Mucosa of stomach (tissue), 1 donor: ENCODE data around the gene ZNF777.
"Not testable (repeated sequence)": the region's sequence is repeated elsewhere in the genome, so short reads cannot be mapped to it uniquely, and the experiment has no call there.

Experiments used
- H3K27me3 ChIP-seq: one replicate; pipeline ENCODE4 v1.7.0; 2013; ENCODE audit warnings: mild to moderate bottlenecking, low read length; ENCODE audit not compliant: control insufficient read depth, insufficient read depth
- H3K36me3 ChIP-seq: one replicate; pipeline ENCODE4 v1.7.0; 2013; ENCODE audit warnings: low read length; ENCODE audit not compliant: control insufficient read depth, insufficient read depth
- H3K4me1 ChIP-seq: one replicate; pipeline ENCODE4 v1.7.0; 2013; ENCODE audit warnings: mild to moderate bottlenecking, low read length; ENCODE audit not compliant: control insufficient read depth, insufficient read depth
- H3K4me3 ChIP-seq: one replicate; pipeline ENCODE4 v1.7.0; 2013; ENCODE audit warnings: low read length
- H3K9ac ChIP-seq: one replicate; pipeline ENCODE4 v1.7.0; 2013; ENCODE audit warnings: mild to moderate bottlenecking, low read length, moderate library complexity
- H3K9me3 ChIP-seq: one replicate; pipeline ENCODE4 v1.7.0; 2013; ENCODE audit warnings: mild to moderate bottlenecking, low read length, moderate library complexity; ENCODE audit not compliant: control insufficient read depth
- donor health status: Pancreatic carcinoma.

The ZNF777 gene

DNA sequence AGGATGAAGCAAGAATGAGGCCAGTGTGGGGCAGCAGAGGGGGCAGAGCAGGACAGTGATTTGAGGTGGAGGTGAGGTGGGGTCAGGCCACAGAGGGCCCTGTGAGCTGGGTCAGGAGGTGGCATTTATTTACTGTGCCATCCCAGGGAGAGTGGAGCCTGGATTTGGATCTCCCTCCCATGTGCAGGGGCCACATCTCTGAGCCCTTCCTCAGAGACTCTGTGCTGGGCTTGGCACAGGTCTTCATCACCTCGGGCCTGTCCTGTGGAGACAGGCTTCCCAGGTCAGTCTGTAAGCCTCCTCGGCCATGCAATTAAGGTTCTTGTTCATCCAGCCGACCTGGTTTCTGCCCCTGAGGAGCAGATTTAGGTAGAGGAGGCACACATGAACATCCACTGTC lies 40.9 kb downstream of the ZNF777 start:
- peaks cover 5% of the 10 kb centered on the region for H3K27me3 ChIP-seq
- H3K4me1 ChIP-seq = peaks cover 5% of the 10 kb centered on the region
- H3K4me3 ChIP-seq = no peak overlapping the region
- no peaks in the 10 kb centered on the region for H3K9me3 ChIP-seq
- H3K36me3 ChIP-seq = no peaks in the 10 kb centered on the region
- no peak overlapping the region for H3K9ac ChIP-seq

DNA sequence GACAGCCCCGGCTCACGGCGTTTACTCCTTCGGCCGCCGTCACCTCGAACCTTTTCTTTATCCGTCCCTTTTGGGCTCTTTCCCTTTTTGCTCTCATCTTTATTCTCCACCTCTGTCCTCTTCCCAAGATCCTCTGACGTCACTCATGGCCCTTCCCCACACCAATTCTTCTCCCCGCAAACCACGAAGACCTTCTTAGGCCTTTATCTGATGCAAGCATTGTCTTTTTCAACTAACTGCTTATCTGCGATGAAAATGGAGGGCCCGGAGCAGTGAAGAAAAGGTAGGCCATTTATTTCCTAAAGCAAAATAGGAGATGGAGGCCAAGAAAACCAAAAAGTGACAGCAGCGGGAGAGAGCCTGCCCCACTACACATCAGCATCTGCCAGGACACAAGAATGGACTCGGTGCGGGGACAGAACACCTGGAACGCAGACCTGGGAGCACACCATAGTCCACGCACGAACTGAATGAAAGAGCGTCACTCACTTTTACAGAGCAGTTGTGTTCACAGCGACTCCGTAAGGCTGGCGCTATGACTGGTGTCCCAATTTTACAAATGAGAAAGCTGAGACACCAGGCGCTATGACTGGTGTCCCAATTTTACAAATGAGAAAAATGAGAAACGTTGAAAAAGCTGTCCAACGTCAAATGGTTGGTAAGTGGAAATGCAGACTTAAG lies 45.3 kb downstream of the ZNF777 start:
- H3K4me3 ChIP-seq = no peak overlapping the region
- H3K36me3 ChIP-seq = no peaks in the 10 kb centered on the region
- H3K9ac ChIP-seq = no peak overlapping the region
- no peaks in the 10 kb centered on the region for H3K4me1 ChIP-seq
- H3K9me3 ChIP-seq = no peaks in the 10 kb centered on the region
- H3K27me3 ChIP-seq = peaks cover 14% of the 10 kb centered on the region

GRCh38 chr7:149414745-149415390 lies 46.0 kb downstream of the ZNF777 start:
- no peak overlapping the region for H3K9ac ChIP-seq
- no peak overlapping the region for H3K4me3 ChIP-seq
- no peaks in the 10 kb centered on the region for H3K36me3 ChIP-seq
- no peaks in the 10 kb centered on the region for H3K9me3 ChIP-seq
- no peaks in the 10 kb centered on the region for H3K4me1 ChIP-seq
- peaks cover 14% of the 10 kb centered on the region for H3K27me3 ChIP-seq

DNA sequence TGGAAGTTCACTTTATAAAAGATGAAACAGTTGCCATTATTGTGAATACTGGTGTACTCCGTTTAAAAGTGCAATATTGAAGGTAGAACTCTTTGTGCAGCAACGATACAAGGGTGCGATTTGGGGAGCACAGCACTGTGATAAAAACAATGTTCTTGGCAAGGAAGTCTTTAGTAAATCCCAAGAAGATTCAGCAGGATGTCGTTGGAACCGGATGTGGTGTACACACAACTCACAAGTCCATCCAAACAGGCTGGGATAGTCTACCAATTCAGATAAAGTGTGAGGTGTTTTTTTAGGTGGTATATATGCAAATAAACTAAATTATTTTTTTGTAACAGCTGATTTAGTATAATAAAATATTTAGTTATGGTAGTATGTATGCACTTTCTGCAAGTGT lies 46.7 kb downstream of the ZNF777 start:
- H3K9me3 ChIP-seq = no peaks in the 10 kb centered on the region
- no peak overlapping the region for H3K4me3 ChIP-seq
- H3K36me3 ChIP-seq = no peaks in the 10 kb centered on the region
- peaks cover 14% of the 10 kb centered on the region for H3K27me3 ChIP-seq
- H3K9ac ChIP-seq = no peak overlapping the region
- no peaks in the 10 kb centered on the region for H3K4me1 ChIP-seq

DNA sequence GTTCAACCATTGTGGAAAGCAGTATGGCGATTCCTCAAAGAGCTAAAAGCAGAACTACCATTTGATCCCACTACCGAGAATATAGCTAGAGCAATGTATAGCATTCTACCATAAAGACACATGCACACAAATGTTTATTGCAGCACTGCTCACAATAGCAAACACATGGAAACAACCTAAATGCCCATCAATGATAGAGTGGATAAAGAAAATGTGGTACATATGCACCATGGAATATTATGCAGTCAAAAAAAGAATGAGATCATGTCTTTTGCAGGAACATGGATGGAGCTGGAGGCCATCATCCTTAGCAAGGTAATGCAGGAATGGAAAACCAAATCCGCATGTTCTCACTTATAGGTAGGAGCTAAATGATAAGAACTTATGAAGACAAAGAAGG lies 47.8 kb downstream of the ZNF777 start:
- not testable (repeated sequence) for H3K4me1 ChIP-seq, H3K9me3 ChIP-seq, H3K9ac ChIP-seq, H3K4me3 ChIP-seq, H3K36me3 ChIP-seq
- H3K27me3 ChIP-seq = peaks cover 14% of the 10 kb centered on the region

GRCh38 chr7:149409895-149410294 lies 51.0 kb downstream of the ZNF777 start:
- Histone ChIP-seq H3K4me3 (no peak overlapping the region), H3K36me3 (no peaks in the 10 kb centered on the region), H3K9me3 (no peaks in the 10 kb centered on the region), H3K9ac (no peak overlapping the region), H3K4me1 (no peaks in the 10 kb centered on the region), H3K27me3 (peaks cover 8% of the 10 kb centered on the region)

DNA sequence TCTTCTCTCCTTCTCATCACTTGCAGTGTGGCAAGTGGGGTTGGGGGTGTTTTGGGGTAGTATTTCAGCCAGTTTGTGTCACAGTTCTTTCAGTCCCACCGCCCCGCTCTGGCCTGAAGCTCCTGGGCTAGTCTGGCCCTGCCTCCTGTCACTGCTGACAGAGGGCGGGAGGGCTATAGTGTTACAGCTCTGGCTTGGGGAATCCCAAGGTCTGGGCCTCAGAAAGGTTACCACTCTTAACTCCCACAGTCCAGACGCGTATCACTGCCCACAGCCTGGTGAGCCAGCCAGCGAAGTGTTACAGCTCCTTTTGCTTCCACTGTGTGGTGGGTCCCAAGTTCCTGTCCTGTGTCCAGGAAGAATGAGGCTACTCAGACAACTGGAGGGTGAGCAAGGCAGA lies 56.0 kb downstream of the ZNF777 start:
- Histone ChIP-seq H3K4me1 (no peaks in the 10 kb centered on the region), H3K36me3 (no peaks in the 10 kb centered on the region), H3K27me3 (no peaks in the 10 kb centered on the region), H3K9ac (no peak overlapping the region), H3K9me3 (no peaks in the 10 kb centered on the region), H3K4me3 (no peak overlapping the region)

DNA sequence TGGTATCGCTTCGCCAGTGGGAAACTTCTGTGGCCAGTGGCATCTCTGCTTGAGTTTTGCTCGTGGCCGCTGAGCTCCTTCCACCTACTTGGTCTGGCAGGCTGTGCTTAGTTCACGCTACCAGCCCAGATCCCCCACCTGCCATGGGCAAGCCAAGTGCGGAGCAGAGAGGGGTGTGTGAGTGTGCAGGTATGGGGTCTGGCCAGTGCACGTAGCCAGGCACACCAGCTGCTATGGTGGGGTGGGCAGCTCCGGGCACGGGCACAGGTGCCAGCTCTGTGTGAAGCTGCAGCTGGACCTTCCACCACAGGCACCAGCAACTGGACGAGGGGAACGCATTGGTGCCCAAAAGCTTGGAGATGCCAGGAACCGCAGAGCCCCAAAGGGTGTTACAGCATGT lies 56.5 kb downstream of the ZNF777 start:
- H3K27me3 ChIP-seq = no peaks in the 10 kb centered on the region
- no peak overlapping the region for H3K4me3 ChIP-seq
- H3K9me3 ChIP-seq = no peaks in the 10 kb centered on the region
- no peaks in the 10 kb centered on the region for H3K36me3 ChIP-seq
- no peaks in the 10 kb centered on the region for H3K4me1 ChIP-seq
- H3K9ac ChIP-seq = no peak overlapping the region

DNA sequence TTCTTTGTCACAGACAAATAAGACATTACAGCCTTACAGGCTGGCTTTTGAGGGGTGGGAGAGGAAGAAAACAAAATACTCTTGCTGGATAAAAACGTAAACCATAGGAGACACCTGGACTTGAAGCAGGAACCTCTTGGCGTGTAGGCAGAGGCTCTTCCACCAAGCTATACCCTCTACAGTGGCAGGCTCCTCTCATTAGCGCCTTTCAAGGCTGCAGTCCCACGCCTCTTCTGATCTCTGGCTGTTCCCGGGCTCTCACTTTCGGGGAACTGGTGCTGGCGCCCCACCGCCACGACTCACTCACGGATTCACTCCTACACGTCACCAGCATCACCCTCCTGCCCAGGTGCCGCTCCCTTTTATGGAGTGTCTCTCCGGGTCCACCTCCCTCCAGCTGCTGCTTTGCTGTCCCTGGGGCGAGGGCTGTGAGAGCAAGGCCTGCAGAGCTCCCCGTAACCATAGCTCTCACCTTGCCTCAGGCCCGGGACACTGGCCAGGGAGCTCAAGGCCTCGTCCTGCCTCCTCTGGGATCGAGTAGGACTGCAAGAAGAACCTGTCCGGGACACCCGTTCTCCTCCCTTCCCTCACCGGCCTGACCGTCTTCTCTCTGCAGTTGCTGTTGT lies 62.6 kb downstream of the ZNF777 start:
- H3K36me3 ChIP-seq = no peaks in the 10 kb centered on the region
- H3K27me3 ChIP-seq = no peaks in the 10 kb centered on the region
- no peaks in the 10 kb centered on the region for H3K9me3 ChIP-seq
- H3K4me3 ChIP-seq = no peak overlapping the region
- no peaks in the 10 kb centered on the region for H3K4me1 ChIP-seq
- no peak overlapping the region for H3K9ac ChIP-seq

GRCh38 chr7:149397470-149398043 lies 63.3 kb downstream of the ZNF777 start:
- Histone ChIP-seq H3K36me3 (no peaks in the 10 kb centered on the region), H3K4me1 (no peaks in the 10 kb centered on the region), H3K9me3 (no peaks in the 10 kb centered on the region), H3K27me3 (no peaks in the 10 kb centered on the region), H3K9ac (no peak overlapping the region), H3K4me3 (no peak overlapping the region)

DNA sequence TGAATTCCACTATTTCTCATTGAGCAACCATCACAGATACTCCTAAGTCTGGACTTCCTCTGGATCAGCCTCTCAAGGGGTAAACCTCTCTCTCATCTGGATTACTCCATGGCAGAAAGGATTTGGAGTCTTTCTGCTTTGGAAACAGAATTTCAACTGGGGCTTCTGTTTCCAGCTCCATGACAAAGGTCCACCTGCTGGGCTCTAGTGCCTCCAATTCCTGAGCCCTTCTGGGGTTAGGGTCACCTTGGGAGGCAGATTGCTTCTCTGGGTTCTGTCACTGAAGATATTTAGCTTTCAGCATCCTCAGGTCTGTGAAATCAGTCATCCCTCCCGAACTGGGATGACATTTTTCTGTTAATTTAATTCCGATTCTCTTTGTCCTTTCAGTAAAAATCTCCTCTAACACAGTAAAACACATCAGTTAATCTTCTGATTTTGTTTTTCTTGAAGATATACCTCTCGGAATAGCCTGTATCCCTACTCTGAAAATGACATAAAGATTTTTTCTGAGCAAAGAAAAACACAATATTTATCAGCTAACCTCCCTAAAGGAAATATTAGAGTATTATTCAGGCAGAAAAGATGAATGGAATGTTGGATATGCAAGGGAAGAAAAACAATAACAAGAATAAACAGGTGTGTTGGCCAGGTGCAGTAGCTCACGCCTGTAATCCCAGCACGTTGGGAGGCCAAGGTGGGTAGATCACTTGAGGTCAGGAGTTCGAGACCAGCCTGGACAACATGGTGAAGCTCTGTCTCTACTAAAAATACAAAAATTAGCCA lies 72.1 kb downstream of the ZNF777 start:
- not testable (repeated sequence) for H3K4me3 ChIP-seq, H3K4me1 ChIP-seq, H3K9me3 ChIP-seq, H3K9ac ChIP-seq, H3K27me3 ChIP-seq, H3K36me3 ChIP-seq

DNA sequence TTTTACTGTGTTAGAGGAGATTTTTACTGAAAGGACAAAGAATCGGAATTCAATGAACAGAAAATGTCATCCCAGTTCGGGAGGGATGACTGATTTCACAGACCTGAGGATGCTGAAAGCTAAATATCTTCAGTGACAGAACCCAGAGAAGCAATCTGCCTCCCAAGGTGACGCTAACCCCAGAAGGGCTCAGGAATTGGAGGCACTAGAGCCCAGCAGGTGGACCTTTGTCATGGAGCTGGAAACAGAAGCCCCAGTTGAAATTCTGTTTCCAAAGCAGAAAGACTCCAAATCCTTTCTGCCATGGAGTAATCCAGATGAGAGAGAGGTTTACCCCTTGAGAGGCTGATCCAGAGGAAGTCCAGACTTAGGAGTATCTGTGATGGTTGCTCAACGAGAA lies 74.3 kb downstream of the ZNF777 start:
- H3K36me3 ChIP-seq, H3K4me1 ChIP-seq, H3K9ac ChIP-seq, H3K9me3 ChIP-seq, H3K27me3 ChIP-seq, H3K4me3 ChIP-seq: not testable (repeated sequence)
